GM12878 (cell line): ENCODE results near the gene CEP295NL. TPM values are rescaled to one million over a fixed set of nuclear protein-coding genes. Genes with fewer than 3 reads are reported as not detected.

Source experiments
- ATAC-seq: fragments of 200-7000 bp; cut with Tn5 transposase; 3 replicates; pipeline ENCODE4 v1.9.1; 2020; ENCODE audit warnings: mild to moderate bottlenecking, moderate library complexity
- BruUV-seq: library from RNA; stranded (reverse); fragments of 400-500 nt; replicated peaks from 2 replicates; lab custom pipeline; 2021; lab: Mats Ljungman, UMichigan
- CTCF ChIA-PET: fragments of 300-600 bp; sonication (Branson Sonifier 250); formaldehyde crosslinking; extraction: SDS; loops from one replicate; lab custom pipeline; 2021; ENCODE audit warnings: inconsistent platforms; lab: Yijun Ruan, JAX
- POLR2A ChIA-PET: fragments of 350-600 bp; formaldehyde crosslinking; extraction: SDS; loops from one replicate; lab custom pipeline; 2021; ENCODE audit warnings: inconsistent platforms; lab: Charles Lee
- RAD21 ChIA-PET: fragments of 300-600 bp; sonication (Branson Sonifier 250); formaldehyde crosslinking; loops from one replicate; lab custom pipeline; 2023; ENCODE audit warnings: antibody characterized with exemption; ENCODE audit not compliant: unreplicated experiment; lab: Charles Lee
- SMC1A ChIA-PET: fragments of 300-600 bp; sonication (Branson Sonifier 250); formaldehyde crosslinking; loops from one replicate; lab custom pipeline; 2023; ENCODE audit not compliant: unreplicated experiment, uncharacterized antibody; lab: Charles Lee
- DNase-seq: peaks from one replicate; pipeline ENCODE4 v3.0.0-alpha.2; 2011; ENCODE audit warnings: low read depth, low spot score
- FAIRE-seq: peaks from 3 replicates; lab custom pipeline; 2011; peaks lifted over from hg19 to GRCh38; lab: Jason Lieb, UNC
- H2AFZ ChIP-seq: 2 replicates; pipeline ENCODE4 v1.6.0; 2011; ENCODE audit warnings: low read depth, low read length, control low read depth; ENCODE audit not compliant: control insufficient read depth
- H3K27ac ChIP-seq: 2 replicates; pipeline ENCODE4 v1.5.1; 2011; ENCODE audit warnings: control low read depth; ENCODE audit not compliant: control insufficient read depth, insufficient read depth
- H3K27me3 ChIP-seq, 2 experiments: replicated peaks in 1 of 2; 2 replicates each; pipeline versions ENCODE4 v1.6.0 to v1.6.1; 2011; ENCODE audit warnings: low read length in 1 of 2; ENCODE audit not compliant: control insufficient read depth in 2 of 2, insufficient read depth in 2 of 2
- H3K36me3 ChIP-seq, 2 experiments: 2 replicates each; pipeline ENCODE4 v1.5.1; 2011; ENCODE audit warnings: low read length in 1 of 2; ENCODE audit not compliant: control insufficient read depth in 2 of 2, insufficient read depth in 2 of 2
- H3K4me1 ChIP-seq: 2 replicates; pipeline ENCODE4 v1.6.1; 2011; ENCODE audit warnings: mild to moderate bottlenecking, low read length, moderate library complexity, mixed read lengths; ENCODE audit not compliant: control insufficient read depth, insufficient read depth
- H3K4me2 ChIP-seq: 2 replicates; pipeline ENCODE4 v1.6.0; 2011; ENCODE audit warnings: control low read depth; ENCODE audit not compliant: control insufficient read depth, insufficient read depth
- H3K4me3 ChIP-seq: fragments of 200-600 bp; sonication (generic); 2 replicates; pipeline ENCODE4 v1.5.1; 2016
- H3K79me2 ChIP-seq: 2 replicates; pipeline ENCODE4 v1.6.0; 2011; ENCODE audit warnings: low read length; ENCODE audit not compliant: control insufficient read depth, insufficient read depth
- H3K9ac ChIP-seq: 2 replicates; pipeline ENCODE4 v1.8.0; 2011; ENCODE audit warnings: low read length, control low read depth, mixed read lengths; ENCODE audit not compliant: control insufficient read depth, insufficient read depth
- H3K9me3 ChIP-seq: replicated peaks from 3 replicates; pipeline ENCODE4 v1.5.1; 2011; ENCODE audit warnings: mild to moderate bottlenecking, low read length; ENCODE audit not compliant: control insufficient read depth, insufficient read depth
- H4K20me1 ChIP-seq: 2 replicates; pipeline ENCODE4 v1.6.0; 2011; ENCODE audit not compliant: control insufficient read depth, insufficient read depth
- GATAD2B ChIP-seq: fragments of 450-650 bp; conservative IDR thresholded peaks from 2 replicates; pipeline ENCODE4 v1.6.1; 2017; ENCODE audit warnings: low read depth, mild to moderate bottlenecking, moderate library complexity
- IRF3 ChIP-seq: fragments of 450-650 bp; IDR thresholded peaks from 2 replicates; pipeline ENCODE4 v1.6.1; 2014; ENCODE audit warnings: mild to moderate bottlenecking
- MEF2A ChIP-seq: IDR thresholded peaks from 2 replicates; pipeline ENCODE4 v1.6.1; 2011; ENCODE audit warnings: low read depth, mild to moderate bottlenecking, low read length, moderate library complexity; ENCODE audit not compliant: insufficient read depth
- RUNX3 ChIP-seq: IDR thresholded peaks from 2 replicates; pipeline ENCODE4 v1.6.1; 2012; ENCODE audit warnings: low read length, inconsistent platforms
- SPI1 ChIP-seq: IDR thresholded peaks from 2 replicates; pipeline ENCODE4 v1.6.1; 2011; ENCODE audit warnings: low read depth, mild to moderate bottlenecking, low read length, moderate library complexity, borderline replicate concordance; ENCODE audit not compliant: insufficient read depth
- TCF12 ChIP-seq: IDR thresholded peaks from 2 replicates; pipeline ENCODE4 v1.6.1; 2011; ENCODE audit warnings: low read depth, mild to moderate bottlenecking, low read length
- ZNF207 ChIP-seq: fragments of 450-650 bp; IDR thresholded peaks from 2 replicates; pipeline ENCODE4 v1.6.1; 2014; ENCODE audit warnings: antibody characterized with exemption, mild to moderate bottlenecking, borderline replicate concordance
- WGBS: methylation state at CpG from one replicate; pipeline ENCODE4 v1.1.6; 2016; ENCODE audit warnings: low lambda C conversion rate; ENCODE audit not compliant: insufficient replicate concordance, insufficient coverage; ENCODE audit errors: missing lambda C conversion rate; 5-methylcytosine and 5-hydroxymethylcytosine counted together
- in situ Hi-C: fragments of 300-500 bp; cut with MboI; formaldehyde crosslinking; loops from 9 replicates; pipeline ENCODE4 v1.14.3; 2018; ENCODE audit warnings: mixed read lengths
- intact Hi-C: fragments of 100-400 bp; cut with micrococcal nuclease; formaldehyde crosslinking; loops from one replicate; pipeline ENCODE4 v1.14.2; 2022; ENCODE audit not compliant: unreplicated experiment
- polyA plus RNA-seq, 11 experiments: library from polyadenylated mRNA; depleted of rRNA in 4 of 11; unstranded in 6 of 11; stranded (reverse) in 5 of 11; fragments of >200 nt; fragmentation: Nextera tagmentation in 4 of 11; fragmentation: Illumina TruSeq in 1 of 11; extraction: Ambion mirVana in 4 of 11; extraction: Trizol in 1 of 11; gene quantifications; 1 replicate in 1 of 11; 2 replicates in 10 of 11; pipeline versions ENCODE4 v1.2.1 to v1.2.3, GENCODE V29; 2011 to 2016; ENCODE audit warnings: inconsistent platforms in 2 of 11, missing spikeins in 2 of 11, low read depth in 1 of 11
- total RNA-seq, 4 experiments: library from RNA; depleted of rRNA in 3 of 4; stranded (reverse); fragments of >200 nt in 3 of 4; fragmentation: Illumina TruSeq in 1 of 4; extraction: Trizol in 1 of 4; gene quantifications; 2 replicates each; pipeline versions ENCODE4 v1.2.1 to v1.2.3, GENCODE V29; 2013 to 2021
- TF ChIP-seq, protein P1 (sequence below): fragments of 450-650 bp; IDR thresholded peaks from 2 replicates; pipeline ENCODE4 v1.6.1; 2017; ENCODE audit warnings: mild to moderate bottlenecking, moderate library complexity

CEP295NL gene
- total and polyA plus RNA-seq, 10 of the 15 experiments (the other 5 are each of a cell fraction or from before 2014, with no cell fraction given): not detected

GRCh38 chr17:78934681-78935418, 31.8 kb upstream of the CEP295NL start:
- H3K36me3 ChIP-seq: no peaks in the 10 kb centered on the region
- no peak for DNase-seq
- no peak overlapping the region for H3K27ac ChIP-seq
- SMC1A ChIA-PET: no interaction called here
- peaks cover 3% of the 10 kb centered on the region; the same call in 1 of the 2 replicates for H3K4me1 ChIP-seq
- BruUV-seq: no TSS peak
- RAD21 ChIA-PET: no interaction called here
- H3K4me3 ChIP-seq: no peak overlapping the region
- TF ChIP-seq IRF3 (no peak), ZNF207 (no peak), MEF2A (no peak), GATAD2B (no peak), RUNX3 (no peak), TCF12 (no peak), SPI1 (no peak)
- TF ChIP-seq, protein P1, sequence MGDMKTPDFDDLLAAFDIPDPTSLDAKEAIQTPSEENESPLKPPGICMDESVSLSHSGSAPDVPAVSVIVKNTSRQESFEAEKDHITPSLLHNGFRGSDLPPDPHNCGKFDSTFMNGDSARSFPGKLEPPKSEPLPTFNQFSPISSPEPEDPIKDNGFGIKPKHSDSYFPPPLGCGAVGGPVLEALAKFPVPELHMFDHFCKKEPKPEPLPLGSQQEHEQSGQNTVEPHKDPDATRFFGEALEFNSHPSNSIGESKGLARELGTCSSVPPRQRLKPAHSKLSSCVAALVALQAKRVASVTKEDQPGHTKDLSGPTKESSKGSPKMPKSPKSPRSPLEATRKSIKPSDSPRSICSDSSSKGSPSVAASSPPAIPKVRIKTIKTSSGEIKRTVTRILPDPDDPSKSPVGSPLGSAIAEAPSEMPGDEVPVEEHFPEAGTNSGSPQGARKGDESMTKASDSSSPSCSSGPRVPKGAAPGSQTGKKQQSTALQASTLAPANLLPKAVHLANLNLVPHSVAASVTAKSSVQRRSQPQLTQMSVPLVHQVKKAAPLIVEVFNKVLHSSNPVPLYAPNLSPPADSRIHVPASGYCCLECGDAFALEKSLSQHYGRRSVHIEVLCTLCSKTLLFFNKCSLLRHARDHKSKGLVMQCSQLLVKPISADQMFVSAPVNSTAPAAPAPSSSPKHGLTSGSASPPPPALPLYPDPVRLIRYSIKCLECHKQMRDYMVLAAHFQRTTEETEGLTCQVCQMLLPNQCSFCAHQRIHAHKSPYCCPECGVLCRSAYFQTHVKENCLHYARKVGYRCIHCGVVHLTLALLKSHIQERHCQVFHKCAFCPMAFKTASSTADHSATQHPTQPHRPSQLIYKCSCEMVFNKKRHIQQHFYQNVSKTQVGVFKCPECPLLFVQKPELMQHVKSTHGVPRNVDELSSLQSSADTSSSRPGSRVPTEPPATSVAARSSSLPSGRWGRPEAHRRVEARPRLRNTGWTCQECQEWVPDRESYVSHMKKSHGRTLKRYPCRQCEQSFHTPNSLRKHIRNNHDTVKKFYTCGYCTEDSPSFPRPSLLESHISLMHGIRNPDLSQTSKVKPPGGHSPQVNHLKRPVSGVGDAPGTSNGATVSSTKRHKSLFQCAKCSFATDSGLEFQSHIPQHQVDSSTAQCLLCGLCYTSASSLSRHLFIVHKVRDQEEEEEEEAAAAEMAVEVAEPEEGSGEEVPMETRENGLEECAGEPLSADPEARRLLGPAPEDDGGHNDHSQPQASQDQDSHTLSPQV: no peak
- TF ChIP-seq, all 136 proteins: peak for 0
- Histone ChIP-seq H3K9me3 (no peaks in the 10 kb centered on the region), H2AFZ (no peak overlapping the region), H3K4me2 (no peak overlapping the region), H3K9ac (no peak overlapping the region), H3K79me2 (no peaks in the 10 kb centered on the region), H3K27me3 (no peaks in the 10 kb centered on the region; a peak in 2 of 4 replicates), H4K20me1 (no peaks in the 10 kb centered on the region)
- POLR2A ChIA-PET: no interaction called here
- no peak for FAIRE-seq
- in situ Hi-C loops (no loop called here), intact Hi-C loops (no loop called here)
- WGBS: 60% methylated on average over 19 of the region's 19 CpGs
- CTCF ChIA-PET: no interaction called here
- ATAC-seq: no peak
